ENCODE results near the gene C1orf52.

- TF ChIP-seq, protein P1, sequence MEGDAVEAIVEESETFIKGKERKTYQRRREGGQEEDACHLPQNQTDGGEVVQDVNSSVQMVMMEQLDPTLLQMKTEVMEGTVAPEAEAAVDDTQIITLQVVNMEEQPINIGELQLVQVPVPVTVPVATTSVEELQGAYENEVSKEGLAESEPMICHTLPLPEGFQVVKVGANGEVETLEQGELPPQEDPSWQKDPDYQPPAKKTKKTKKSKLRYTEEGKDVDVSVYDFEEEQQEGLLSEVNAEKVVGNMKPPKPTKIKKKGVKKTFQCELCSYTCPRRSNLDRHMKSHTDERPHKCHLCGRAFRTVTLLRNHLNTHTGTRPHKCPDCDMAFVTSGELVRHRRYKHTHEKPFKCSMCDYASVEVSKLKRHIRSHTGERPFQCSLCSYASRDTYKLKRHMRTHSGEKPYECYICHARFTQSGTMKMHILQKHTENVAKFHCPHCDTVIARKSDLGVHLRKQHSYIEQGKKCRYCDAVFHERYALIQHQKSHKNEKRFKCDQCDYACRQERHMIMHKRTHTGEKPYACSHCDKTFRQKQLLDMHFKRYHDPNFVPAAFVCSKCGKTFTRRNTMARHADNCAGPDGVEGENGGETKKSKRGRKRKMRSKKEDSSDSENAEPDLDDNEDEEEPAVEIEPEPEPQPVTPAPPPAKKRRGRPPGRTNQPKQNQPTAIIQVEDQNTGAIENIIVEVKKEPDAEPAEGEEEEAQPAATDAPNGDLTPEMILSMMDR (IDR thresholded peaks at IDR 0.05) = no peak
- TF ChIP-seq POLR2A (IDR thresholded peaks at IDR 0.05) = peak in 1 of 4 donors; percentile 25
- TF ChIP-seq POLR2AphosphoS5 (IDR thresholded peaks at IDR 0.05) = no peak
These were observed 17.6 kb upstream of the C1orf52 start for GRCh38 chr1:85276978-85277639.

Measured in upper lobe of left lung (tissue), 4 donors.